Gastroesophageal sphincter (tissue), 4 donors: ENCODE measurements around the gene MAOB. TPM values are rescaled to one million over a fixed set of nuclear protein-coding genes. Genes with fewer than 3 reads are reported as not detected.
A peak's percentile ranks its signal among the peaks of the same experiment; 100 is the strongest.

Source experiments
- ATAC-seq: fragments of 150-250 bp; one replicate; pipeline ENCODE4 v1.9.1; 2016; ENCODE audit warnings: mild to moderate bottlenecking, moderate library complexity
- H3K27ac ChIP-seq, 4 donors: fragments of 200-600 bp; sonication (generic) in 3 of 4; 1 replicate in 3 of 4; 2 replicates in 1 of 4; pipeline ENCODE4 v1.5.1; 2016 to 2019
- H3K27me3 ChIP-seq: fragments of 200-600 bp; sonication (generic); one replicate; pipeline ENCODE4 v1.5.1; 2019
- H3K36me3 ChIP-seq, 2 donors: fragments of 200-600 bp; sonication (generic); one replicate each; pipeline ENCODE4 v1.5.1; 2019; ENCODE audit warnings: control low read depth in 1 of 2
- H3K4me1 ChIP-seq, 3 donors: fragments of 200-600 bp; sonication (generic); 1 replicate in 2 of 3; 2 replicates in 1 of 3; pipeline ENCODE4 v1.5.1; 2016 to 2019; ENCODE audit warnings: control low read depth in 2 of 3
- H3K4me3 ChIP-seq, 2 donors: fragments of 200-600 bp; sonication (generic); one replicate each; pipeline ENCODE4 v1.5.1; 2019; ENCODE audit warnings: mild to moderate bottlenecking in 1 of 2, moderate library complexity in 1 of 2
- H3K9me3 ChIP-seq, 3 donors: fragments of 200-600 bp; sonication (generic); one replicate each; pipeline ENCODE4 v1.5.1; 2017 to 2019; ENCODE audit warnings: control low read depth in 2 of 3
- EP300 ChIP-seq: sonication (generic); formaldehyde crosslinking; IDR thresholded peaks from one replicate; pipeline ENCODE4 v1.6.1; 2017; ENCODE audit warnings: antibody characterized with exemption, mild to moderate bottlenecking
- POLR2A ChIP-seq, 2 donors: fragments of 450-650 bp; IDR thresholded peaks; one replicate each; pipeline ENCODE4 v1.6.1; 2017; ENCODE audit warnings: antibody characterized with exemption in 2 of 2, mild to moderate bottlenecking in 2 of 2, moderate library complexity in 1 of 2
- POLR2AphosphoS5 ChIP-seq: sonication (generic); formaldehyde crosslinking; IDR thresholded peaks from one replicate; pipeline ENCODE4 v1.6.1; 2017; ENCODE audit warnings: antibody characterized with exemption
- WGBS, 2 donors: methylation state at CpG; one replicate each; pipeline ENCODE4 v1.1.5; 2018; ENCODE audit warnings: low coverage in 1 of 2; 5-methylcytosine and 5-hydroxymethylcytosine counted together
- total RNA-seq, 4 donors: library from RNA; depleted of rRNA; stranded (reverse); fragments of >200 nt; gene quantifications; one replicate each; pipeline ENCODE4 v1.1.0, GENCODE V29; 2016
- TF ChIP-seq, protein P1 (sequence below), 4 experiments: fragments of 200-600 bp in 2 of 4; fragments of 450-650 bp in 2 of 4; sonication (generic) in 1 of 4; IDR thresholded peaks; one replicate each; pipeline ENCODE4 v1.5.1; 2017 to 2019; ENCODE audit warnings: antibody characterized with exemption in 4 of 4, mild to moderate bottlenecking in 2 of 4, moderate library complexity in 2 of 4

Gene MAOB
- total RNA-seq, 4 donors from 2014 or later, result 24.5 to 92.3 (median 72.2) TPM

GRCh38 chrX:43862434-43862833 is 19.8 kb downstream of the MAOB start:
- no peak for ATAC-seq
- Histone ChIP-seq H3K27me3 (no peaks in the 10 kb centered on the region), H3K36me3 (no peaks in the 10 kb centered on the region), H3K27ac (peak overlapping the region in 3 of 4 donors; percentile 12 to 60 (median 30)), H3K4me1 (peaks cover 0 to 22% (median 0%) of the 10 kb centered on the region in 3 donors), H3K9me3 (no peaks in the 10 kb centered on the region), H3K4me3 (no peak overlapping the region)
- no CpG with 5 or more reads among the region's 1 CpG for WGBS, 2 donors
- TF ChIP-seq POLR2AphosphoS5, result no peak
- TF ChIP-seq, protein P1, sequence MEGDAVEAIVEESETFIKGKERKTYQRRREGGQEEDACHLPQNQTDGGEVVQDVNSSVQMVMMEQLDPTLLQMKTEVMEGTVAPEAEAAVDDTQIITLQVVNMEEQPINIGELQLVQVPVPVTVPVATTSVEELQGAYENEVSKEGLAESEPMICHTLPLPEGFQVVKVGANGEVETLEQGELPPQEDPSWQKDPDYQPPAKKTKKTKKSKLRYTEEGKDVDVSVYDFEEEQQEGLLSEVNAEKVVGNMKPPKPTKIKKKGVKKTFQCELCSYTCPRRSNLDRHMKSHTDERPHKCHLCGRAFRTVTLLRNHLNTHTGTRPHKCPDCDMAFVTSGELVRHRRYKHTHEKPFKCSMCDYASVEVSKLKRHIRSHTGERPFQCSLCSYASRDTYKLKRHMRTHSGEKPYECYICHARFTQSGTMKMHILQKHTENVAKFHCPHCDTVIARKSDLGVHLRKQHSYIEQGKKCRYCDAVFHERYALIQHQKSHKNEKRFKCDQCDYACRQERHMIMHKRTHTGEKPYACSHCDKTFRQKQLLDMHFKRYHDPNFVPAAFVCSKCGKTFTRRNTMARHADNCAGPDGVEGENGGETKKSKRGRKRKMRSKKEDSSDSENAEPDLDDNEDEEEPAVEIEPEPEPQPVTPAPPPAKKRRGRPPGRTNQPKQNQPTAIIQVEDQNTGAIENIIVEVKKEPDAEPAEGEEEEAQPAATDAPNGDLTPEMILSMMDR (IDR thresholded peaks at IDR 0.05), result no peak
- no peak for TF ChIP-seq EP300
- no peak for TF ChIP-seq POLR2A (IDR thresholded peaks at IDR 0.05)

- TF ChIP-seq POLR2A (IDR thresholded peaks at IDR 0.05) (no peak), POLR2AphosphoS5 (peak; percentile 44)
- peak overlapping the region in 3 of 4 donors; percentile 12 to 60 (median 30) for H3K27ac ChIP-seq
- 44% methylated on average over 4 of the region's 4 CpGs; no CpG with 5 or more reads in 1 of the 2 donors for WGBS, 2 donors
- no peaks in the 10 kb centered on the region for H3K27me3 ChIP-seq
- no peaks in the 10 kb centered on the region for H3K9me3 ChIP-seq
- peaks cover 0 to 22% (median 0%) of the 10 kb centered on the region in 3 donors for H3K4me1 ChIP-seq
- H3K36me3 ChIP-seq, result no peaks in the 10 kb centered on the region
- no peak overlapping the region for H3K4me3 ChIP-seq
- ATAC-seq, result peak; percentile 66
These were observed 20.5 kb downstream of the MAOB start for GRCh38 chrX:43861750-43862149.

GRCh38 chrX:43860646-43861370 is 21.4 kb downstream of the MAOB start:
- H3K27me3 ChIP-seq, result no peaks in the 10 kb centered on the region
- H3K4me3 ChIP-seq, result no peak overlapping the region
- 27 to 41% methylated on average over 4 to 7 of the region's 8 CpGs for WGBS, 2 donors
- TF ChIP-seq POLR2AphosphoS5 (no peak), EP300 (no peak), POLR2A (IDR thresholded peaks at IDR 0.05) (no peak)
- TF ChIP-seq, protein P1 (IDR thresholded peaks at IDR 0.05), result no peak
- no peaks in the 10 kb centered on the region for H3K36me3 ChIP-seq
- peaks cover 0 to 22% (median 0%) of the 10 kb centered on the region in 3 donors for H3K4me1 ChIP-seq
- H3K27ac ChIP-seq, result peak overlapping the region in 3 of 4 donors; percentile 11 to 60 (median 20)
- no peaks in the 10 kb centered on the region for H3K9me3 ChIP-seq
- ATAC-seq, result no peak

GRCh38 chrX:43853225-43853828 is 28.9 kb downstream of the MAOB start:
- Histone ChIP-seq H3K36me3 (no peaks in the 10 kb centered on the region), H3K9me3 (no peaks in the 10 kb centered on the region), H3K4me1 (peaks cover 0 to 4% (median 0%) of the 10 kb centered on the region in 3 donors), H3K27me3 (no peaks in the 10 kb centered on the region), H3K4me3 (no peak overlapping the region), H3K27ac (peak overlapping the region in 1 of 4 donors; percentile 6)
- no peak for TF ChIP-seq POLR2A (IDR thresholded peaks at IDR 0.05)
- TF ChIP-seq EP300, result no peak
- no peak for TF ChIP-seq POLR2AphosphoS5
- TF ChIP-seq, protein P1 (IDR thresholded peaks at IDR 0.05), result no peak
- no peak for ATAC-seq
- WGBS, 2 donors, result 64 to 100% methylated on average over 1 to 2 of the region's 6 CpGs

- no peaks in the 10 kb centered on the region for H3K27me3 ChIP-seq
These were observed 31.6 kb downstream of the MAOB start for GRCh38 chrX:43850629-43851028.

More at GRCh38 chrX:43850629-43851028, 31.6 kb downstream of the MAOB start:
- H3K36me3 ChIP-seq, result no peaks in the 10 kb centered on the region
- TF ChIP-seq, protein P1 (IDR thresholded peaks at IDR 0.05), result no peak
- TF ChIP-seq POLR2AphosphoS5 (no peak), EP300 (no peak), POLR2A (IDR thresholded peaks at IDR 0.05) (no peak)
- ATAC-seq, result no peak
- no peak overlapping the region for H3K4me3 ChIP-seq
- H3K9me3 ChIP-seq, result no peaks in the 10 kb centered on the region
- no peak overlapping the region for H3K27ac ChIP-seq
- WGBS, 2 donors, result 81 to 85% methylated on average over 1 to 2 of the region's 2 CpGs
- peaks cover 0 to 4% (median 0%) of the 10 kb centered on the region in 3 donors for H3K4me1 ChIP-seq
